ENCODE data around the gene EIF3A.

Gene EIF3A

DNA sequence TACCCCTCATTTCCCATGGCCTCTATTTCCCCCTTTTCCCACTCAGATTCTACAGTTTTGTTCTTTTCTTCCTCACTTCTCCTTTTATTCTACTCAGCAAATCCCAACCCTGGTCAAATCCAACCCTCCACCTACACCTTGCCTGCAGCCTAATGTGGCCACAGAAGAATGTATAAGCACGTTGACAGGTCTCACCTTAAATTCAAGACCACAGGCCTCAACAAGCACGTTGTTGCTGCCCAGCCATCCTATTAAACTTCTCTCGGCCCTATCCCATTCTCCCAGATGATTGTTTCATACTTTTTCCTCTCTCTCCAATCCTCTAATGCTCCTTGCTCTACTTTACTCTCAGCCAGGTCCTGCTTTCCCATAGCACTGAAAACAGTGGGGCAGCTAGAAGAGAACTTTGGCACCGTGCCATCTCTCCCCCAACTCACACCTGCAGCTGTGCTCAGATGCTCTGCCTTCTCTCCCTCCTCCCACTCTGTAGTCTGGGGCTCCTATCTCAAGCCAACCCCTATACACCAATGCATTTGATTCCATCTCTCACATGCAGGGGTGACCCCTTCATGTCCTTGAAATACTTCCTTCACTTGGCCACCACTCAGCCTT lies 6.8 kb upstream of the EIF3A start:
- Histone ChIP-seq H3K4me3 (ENCODE audit: low read depth, low read length) (no peak overlapping the region), H3K27ac (no peak overlapping the region), H3K27me3 (replicated peaks) (no peaks in the 10 kb centered on the region), H3K36me3 (replicated peaks) (no peaks in the 10 kb centered on the region)
- TF ChIP-seq, protein P1, sequence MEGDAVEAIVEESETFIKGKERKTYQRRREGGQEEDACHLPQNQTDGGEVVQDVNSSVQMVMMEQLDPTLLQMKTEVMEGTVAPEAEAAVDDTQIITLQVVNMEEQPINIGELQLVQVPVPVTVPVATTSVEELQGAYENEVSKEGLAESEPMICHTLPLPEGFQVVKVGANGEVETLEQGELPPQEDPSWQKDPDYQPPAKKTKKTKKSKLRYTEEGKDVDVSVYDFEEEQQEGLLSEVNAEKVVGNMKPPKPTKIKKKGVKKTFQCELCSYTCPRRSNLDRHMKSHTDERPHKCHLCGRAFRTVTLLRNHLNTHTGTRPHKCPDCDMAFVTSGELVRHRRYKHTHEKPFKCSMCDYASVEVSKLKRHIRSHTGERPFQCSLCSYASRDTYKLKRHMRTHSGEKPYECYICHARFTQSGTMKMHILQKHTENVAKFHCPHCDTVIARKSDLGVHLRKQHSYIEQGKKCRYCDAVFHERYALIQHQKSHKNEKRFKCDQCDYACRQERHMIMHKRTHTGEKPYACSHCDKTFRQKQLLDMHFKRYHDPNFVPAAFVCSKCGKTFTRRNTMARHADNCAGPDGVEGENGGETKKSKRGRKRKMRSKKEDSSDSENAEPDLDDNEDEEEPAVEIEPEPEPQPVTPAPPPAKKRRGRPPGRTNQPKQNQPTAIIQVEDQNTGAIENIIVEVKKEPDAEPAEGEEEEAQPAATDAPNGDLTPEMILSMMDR (IDR thresholded peaks at IDR 0.05; ENCODE audit: low read depth, low read length, missing control alignments) = no peak
- in situ Hi-C loops (cut with HindIII; ENCODE audit: low pct_ligation_motif_present, low sequenced_read_pairs) = no loop called here
- no peak for DNase-seq

DNA sequence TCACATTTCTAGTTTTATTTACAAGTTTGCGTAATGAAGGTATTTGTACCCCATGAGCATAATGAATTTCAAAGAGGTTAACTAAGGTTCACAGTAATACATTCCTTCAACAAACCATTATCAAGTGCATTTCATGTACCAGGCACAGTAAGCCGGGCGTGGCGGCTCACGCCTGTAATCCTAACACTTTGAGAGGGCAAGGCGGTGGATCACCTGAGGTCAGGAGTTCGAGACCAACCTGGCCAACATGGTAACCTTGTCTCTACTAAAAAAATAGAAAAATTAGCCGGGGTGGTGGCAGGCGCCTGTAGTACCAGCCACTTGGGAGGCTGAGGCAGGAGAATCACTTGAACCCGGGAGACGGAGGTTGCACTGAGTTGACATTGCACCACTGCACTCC lies 4.3 kb upstream of the EIF3A start:
- no peak for DNase-seq
- Histone ChIP-seq H3K27ac (no peak overlapping the region), H3K36me3 (replicated peaks) (no peaks in the 10 kb centered on the region), H3K4me3 (ENCODE audit: low read depth, low read length) (no peak overlapping the region), H3K27me3 (replicated peaks) (no peaks in the 10 kb centered on the region)
- TF ChIP-seq, protein P1 (IDR thresholded peaks at IDR 0.05; ENCODE audit: low read depth, low read length, missing control alignments) = no peak
- in situ Hi-C loops (cut with HindIII; ENCODE audit: low pct_ligation_motif_present, low sequenced_read_pairs) = no loop called here

DNA sequence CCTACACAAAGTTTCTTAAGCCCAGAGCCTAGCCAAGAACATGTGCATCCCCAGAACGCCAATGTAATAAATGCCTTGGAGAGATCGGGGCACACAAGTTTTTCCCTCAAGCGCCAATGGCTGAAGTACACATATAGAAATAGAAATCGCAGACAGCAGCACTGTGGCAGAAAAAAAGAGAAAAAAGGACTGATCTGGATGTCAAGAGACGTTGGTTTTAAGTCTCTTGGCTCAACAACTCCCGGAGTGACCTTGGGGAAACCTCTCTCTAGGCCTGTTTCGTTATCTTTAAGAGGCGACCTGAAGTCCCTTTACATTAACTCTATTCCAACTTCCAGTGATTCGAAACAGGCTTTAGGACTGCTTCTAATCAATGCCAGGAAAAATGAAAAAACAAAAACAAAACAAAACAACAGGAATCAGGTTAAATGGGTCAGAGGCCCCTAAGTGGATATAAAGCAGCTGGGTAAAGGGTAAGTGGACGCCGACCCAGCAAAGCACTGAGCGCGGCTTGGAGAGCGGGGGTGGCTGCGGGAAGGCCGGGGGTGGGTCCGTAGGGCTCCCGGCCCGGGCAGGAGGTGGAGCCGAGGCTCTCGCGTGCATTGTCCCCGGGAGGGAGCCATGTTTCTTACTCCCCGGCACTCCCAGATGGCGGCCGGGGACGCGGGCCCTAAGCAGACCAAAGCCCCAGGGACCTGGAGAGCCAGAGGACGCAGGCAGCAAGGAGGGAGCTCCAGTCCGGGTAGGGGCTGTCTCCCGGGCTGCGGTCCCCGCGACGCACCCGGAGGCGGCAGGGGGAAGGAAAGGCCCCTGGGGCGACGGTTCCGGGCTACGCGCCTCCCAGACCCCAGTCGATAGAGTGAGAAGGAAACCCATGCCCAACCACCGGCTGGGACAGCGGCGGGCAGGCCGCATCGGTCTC lies 757 bp downstream of the EIF3A start:
- Histone ChIP-seq H3K36me3 (replicated peaks) (no peaks in the 10 kb centered on the region), H3K27ac (peak overlapping the region; percentile 96), H3K27me3 (replicated peaks) (no peaks in the 10 kb centered on the region), H3K4me3 (ENCODE audit: low read depth, low read length) (peak overlapping the region; percentile 98)
- peak; percentile 67 for DNase-seq
- in situ Hi-C loops (cut with HindIII; ENCODE audit: low pct_ligation_motif_present, low sequenced_read_pairs) = no loop called here
- TF ChIP-seq, protein P1 (IDR thresholded peaks at IDR 0.05; ENCODE audit: low read depth, low read length, missing control alignments) = no peak

DNA sequence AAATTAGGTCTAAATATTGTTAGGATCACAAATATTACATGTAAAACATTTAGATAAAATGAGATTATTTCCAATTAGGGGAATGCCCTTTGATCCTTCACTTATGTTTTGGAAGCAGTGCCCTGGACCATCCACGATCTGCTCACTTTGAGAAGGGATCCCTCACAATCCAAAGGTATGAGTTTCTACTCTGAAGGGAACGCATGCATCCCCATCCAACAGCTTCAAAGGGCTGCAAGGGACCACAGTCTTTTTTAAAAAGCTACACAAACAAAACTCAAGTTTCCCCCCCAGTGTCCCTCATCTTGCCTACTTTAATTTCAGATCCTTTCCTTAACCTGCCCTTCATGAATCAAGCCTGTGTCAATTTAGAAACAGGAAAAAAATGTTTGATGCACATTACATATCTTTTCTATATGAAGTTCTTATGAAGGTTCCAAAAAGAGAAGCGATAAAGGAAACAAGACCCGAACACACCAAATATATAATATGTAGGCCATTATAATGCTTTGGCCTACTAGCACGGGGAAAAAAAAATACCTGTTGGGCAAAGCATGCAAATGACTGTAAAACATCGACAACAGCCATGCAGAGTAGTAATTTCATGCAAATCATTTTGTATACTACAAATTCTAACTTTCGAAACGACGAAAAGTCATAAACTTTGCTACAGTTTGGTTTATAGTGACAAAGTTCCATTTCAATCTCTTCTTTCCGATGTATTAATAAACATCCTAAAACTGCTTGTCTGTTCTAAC lies 2.0 kb downstream of the EIF3A start:
- no peak for DNase-seq
- in situ Hi-C loops (cut with HindIII; ENCODE audit: low pct_ligation_motif_present, low sequenced_read_pairs) = no loop called here
- no peaks in the 10 kb centered on the region for H3K27me3 ChIP-seq (replicated peaks)
- no peak overlapping the region for H3K27ac ChIP-seq
- no peaks in the 10 kb centered on the region for H3K36me3 ChIP-seq (replicated peaks)
- TF ChIP-seq, protein P1 (IDR thresholded peaks at IDR 0.05; ENCODE audit: low read depth, low read length, missing control alignments) = no peak
- H3K4me3 ChIP-seq (ENCODE audit: low read depth, low read length) = peak overlapping the region; percentile 98

DNA sequence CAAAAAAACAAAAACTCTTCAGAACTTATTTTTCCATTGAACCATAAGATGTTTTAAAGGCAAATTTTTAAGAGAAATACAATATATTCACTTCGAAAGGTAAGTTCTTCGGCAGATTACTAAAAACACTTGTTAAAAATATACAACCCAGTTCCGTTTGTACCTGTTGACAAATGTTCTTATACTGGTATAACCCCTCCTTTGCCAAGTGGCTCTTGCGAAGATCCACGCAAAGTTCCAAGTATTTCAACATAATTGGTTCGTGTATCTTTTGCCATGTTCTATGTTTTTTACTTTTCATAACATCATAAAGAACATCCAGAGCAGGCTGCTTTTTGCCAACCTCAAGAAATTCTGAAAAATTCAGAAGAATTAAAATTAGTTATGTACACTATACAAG lies 7.0 kb downstream of the EIF3A start:
- H3K4me3 ChIP-seq (ENCODE audit: low read depth, low read length) = no peak overlapping the region
- no peak overlapping the region for H3K27ac ChIP-seq
- TF ChIP-seq, protein P1 (IDR thresholded peaks at IDR 0.05; ENCODE audit: low read depth, low read length, missing control alignments) = no peak

More for the DNA sequence above, 7.0 kb downstream of the EIF3A start:
- peaks cover 34% of the 10 kb centered on the region for H3K36me3 ChIP-seq (replicated peaks)
- DNase-seq = no peak
- in situ Hi-C loops (cut with HindIII; ENCODE audit: low pct_ligation_motif_present, low sequenced_read_pairs) = no loop called here
- no peaks in the 10 kb centered on the region for H3K27me3 ChIP-seq (replicated peaks)
